Stimulated activated CD4-positive, alpha-beta T cell treated with anti-CD3 and anti-CD28 coated beads, Interleukin-2, amount 100 ng/mL, for 48 hours (primary cell): ENCODE measurements around the gene CRYGB.
"Not testable (repeated sequence)": the region's sequence is repeated elsewhere in the genome, so short reads cannot be mapped to it uniquely, and the experiment has no call there.

Source experiments
- DNase-seq, 2 donors: peaks; one replicate each; pipeline ENCODE4 v3.0.0-alpha.2; 2020

The CRYGB gene

DNA sequence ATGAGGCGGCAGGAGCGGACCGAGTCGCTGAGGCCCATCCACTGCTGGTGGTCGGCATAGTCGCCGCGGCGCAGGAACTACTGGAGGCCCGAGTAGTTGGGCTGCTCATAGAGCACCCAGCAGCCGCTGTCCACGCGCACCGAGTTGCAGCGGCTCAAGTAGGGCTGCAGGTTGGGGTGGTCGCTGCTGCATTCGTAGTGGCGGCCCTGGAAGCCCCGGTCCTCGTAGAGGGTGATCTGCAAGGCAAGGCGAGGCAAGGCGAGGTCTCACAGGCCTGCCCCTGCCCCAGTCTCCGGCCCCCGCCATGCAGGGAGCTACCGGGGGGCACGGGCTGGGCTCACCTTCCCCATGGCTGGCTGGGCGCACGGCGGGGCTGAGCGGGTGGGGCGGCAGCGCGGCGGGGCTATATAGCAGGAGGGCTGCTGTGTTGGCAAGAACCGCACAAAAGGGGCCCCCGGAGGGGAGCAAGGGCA lies 33.6 kb downstream of the CRYGB start:
- DNase-seq: not testable (repeated sequence)

DNA sequence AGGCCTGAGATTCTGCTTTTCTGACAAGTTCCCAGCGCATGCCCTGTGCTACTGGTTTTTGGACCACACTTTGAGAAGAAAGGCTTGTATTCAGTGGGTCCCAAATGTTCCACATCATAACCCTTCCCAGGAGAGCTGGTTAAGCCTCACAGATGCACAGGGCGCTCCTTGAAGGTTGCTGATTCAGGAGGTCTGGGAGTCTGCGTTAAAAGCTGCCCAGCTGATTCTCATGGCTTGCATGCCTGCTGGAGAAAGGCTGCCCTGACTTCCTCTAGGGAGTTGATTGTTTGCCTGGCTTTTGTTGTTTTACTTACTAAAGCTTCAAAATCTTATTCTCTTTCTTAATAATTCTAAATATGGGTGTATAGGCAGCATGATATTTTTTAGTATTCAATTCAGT lies 42.3 kb downstream of the CRYGB start:
- DNase-seq: no peak

- DNase-seq: no peak
These were observed 44.0 kb downstream of the CRYGB start for GRCh38 chr2:208101716-208102631.

- no peak for DNase-seq
These were observed 46.1 kb downstream of the CRYGB start for GRCh38 chr2:208099682-208100470.

- DNase-seq: not testable (repeated sequence)
These were observed 47.3 kb downstream of the CRYGB start for GRCh38 chr2:208098701-208099100.

DNA sequence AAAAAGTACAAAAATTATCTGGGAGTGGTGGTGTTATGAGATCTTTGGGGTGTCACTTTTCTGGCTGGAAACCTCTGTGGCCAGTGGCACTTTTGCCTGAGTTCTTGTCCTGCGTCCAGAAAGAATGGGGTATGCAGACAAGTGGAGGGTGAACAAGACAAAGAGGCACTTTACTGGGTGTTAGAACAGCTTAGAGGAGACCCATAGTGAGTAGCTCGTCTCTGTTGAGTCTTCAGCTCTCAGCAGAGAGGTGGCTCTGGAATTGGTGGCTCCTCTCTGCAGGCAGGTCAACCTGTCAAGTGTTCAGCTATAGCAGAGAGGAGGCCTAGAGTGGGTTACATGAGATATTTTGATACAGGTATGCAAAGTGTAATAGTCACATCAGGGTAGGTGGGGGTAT lies 47.7 kb downstream of the CRYGB start:
- no peak for DNase-seq

- DNase-seq: no peak
These were observed 48.2 kb downstream of the CRYGB start for GRCh38 chr2:208097801-208098200.

GRCh38 chr2:208097313-208097712 lies 48.6 kb downstream of the CRYGB start:
- DNase-seq: no peak

DNA sequence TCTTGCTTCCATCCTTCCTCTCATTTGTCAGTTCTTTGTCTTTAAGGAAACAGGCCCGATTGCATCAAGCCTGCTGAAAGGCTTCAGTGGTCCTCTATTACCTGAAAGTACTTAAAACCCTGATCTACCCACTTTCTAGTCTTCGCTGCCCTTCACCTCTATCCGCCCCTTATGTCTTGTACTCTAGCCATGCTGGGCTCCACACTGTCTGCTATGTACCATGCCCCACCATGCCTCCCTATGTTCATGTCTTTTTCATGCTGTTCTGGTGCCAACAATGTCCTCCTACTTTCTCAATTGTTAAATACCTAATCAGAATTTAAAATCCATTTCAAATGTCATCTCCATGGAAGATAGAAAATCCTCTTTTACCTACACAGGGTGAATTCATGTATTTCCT lies 49.9 kb downstream of the CRYGB start:
- DNase-seq: no peak

- DNase-seq: no peak
These were observed 52.8 kb downstream of the CRYGB start for GRCh38 chr2:208093128-208093527.
